Measurements from ENCODE around the gene AUTS2.

AUTS2 gene

GRCh38 chr7:70598976-70599375 lies 1000.7 kb downstream of the AUTS2 start:
- no peaks in the 10 kb centered on the region for H3K9me3 ChIP-seq (ENCODE audit: control insufficient read depth, low read length)
- no peaks in the 10 kb centered on the region for H3K36me3 ChIP-seq (ENCODE audit: control insufficient read depth, insufficient read depth, low read length)
- no peak overlapping the region for H3K27ac ChIP-seq (ENCODE audit: insufficient read depth, low read length, poor library complexity, severe bottlenecking)
- no peak overlapping the region for H3K4me3 ChIP-seq (ENCODE audit: insufficient read depth, low read depth, low read length, poor library complexity, severe bottlenecking)
- no peaks in the 10 kb centered on the region for H3K27me3 ChIP-seq (replicated peaks; ENCODE audit: control insufficient read depth, insufficient read depth, low read length, poor library complexity, severe bottlenecking)
- DNase-seq = no peak
- H3K4me1 ChIP-seq (ENCODE audit: control insufficient read depth, insufficient read depth, low read length, poor library complexity, severe bottlenecking) = no peaks in the 10 kb centered on the region

GRCh38 chr7:70599446-70600190 lies 1001.3 kb downstream of the AUTS2 start:
- no peaks in the 10 kb centered on the region for H3K27me3 ChIP-seq (replicated peaks; ENCODE audit: control insufficient read depth, insufficient read depth, low read length, poor library complexity, severe bottlenecking)
- H3K9me3 ChIP-seq (ENCODE audit: control insufficient read depth, low read length) = no peaks in the 10 kb centered on the region
- H3K4me1 ChIP-seq (ENCODE audit: control insufficient read depth, insufficient read depth, low read length, poor library complexity, severe bottlenecking) = no peaks in the 10 kb centered on the region
- no peak overlapping the region for H3K27ac ChIP-seq (ENCODE audit: insufficient read depth, low read length, poor library complexity, severe bottlenecking)
- H3K4me3 ChIP-seq (ENCODE audit: insufficient read depth, low read depth, low read length, poor library complexity, severe bottlenecking) = no peak overlapping the region
- H3K36me3 ChIP-seq (ENCODE audit: control insufficient read depth, insufficient read depth, low read length) = no peaks in the 10 kb centered on the region
- no peak for DNase-seq

- no peaks in the 10 kb centered on the region for H3K4me1 ChIP-seq (ENCODE audit: control insufficient read depth, insufficient read depth, low read length, poor library complexity, severe bottlenecking)
- H3K36me3 ChIP-seq (ENCODE audit: control insufficient read depth, insufficient read depth, low read length) = no peaks in the 10 kb centered on the region
- no peaks in the 10 kb centered on the region for H3K9me3 ChIP-seq (ENCODE audit: control insufficient read depth, low read length)
- no peak overlapping the region for H3K4me3 ChIP-seq (ENCODE audit: insufficient read depth, low read depth, low read length, poor library complexity, severe bottlenecking)
- H3K27ac ChIP-seq (ENCODE audit: insufficient read depth, low read length, poor library complexity, severe bottlenecking) = no peak overlapping the region
- no peaks in the 10 kb centered on the region for H3K27me3 ChIP-seq (replicated peaks; ENCODE audit: control insufficient read depth, insufficient read depth, low read length, poor library complexity, severe bottlenecking)
- no peak for DNase-seq
Observed at GRCh38 chr7:70600993-70601392, 1002.7 kb downstream of the AUTS2 start.

GRCh38 chr7:70602117-70602516 lies 1003.8 kb downstream of the AUTS2 start:
- no peak overlapping the region for H3K27ac ChIP-seq (ENCODE audit: insufficient read depth, low read length, poor library complexity, severe bottlenecking)
- DNase-seq = no peak
- no peaks in the 10 kb centered on the region for H3K9me3 ChIP-seq (ENCODE audit: control insufficient read depth, low read length)
- no peaks in the 10 kb centered on the region for H3K27me3 ChIP-seq (replicated peaks; ENCODE audit: control insufficient read depth, insufficient read depth, low read length, poor library complexity, severe bottlenecking)
- no peaks in the 10 kb centered on the region for H3K4me1 ChIP-seq (ENCODE audit: control insufficient read depth, insufficient read depth, low read length, poor library complexity, severe bottlenecking)
- no peak overlapping the region for H3K4me3 ChIP-seq (ENCODE audit: insufficient read depth, low read depth, low read length, poor library complexity, severe bottlenecking)
- no peaks in the 10 kb centered on the region for H3K36me3 ChIP-seq (ENCODE audit: control insufficient read depth, insufficient read depth, low read length)

GRCh38 chr7:70607281-70607680 lies 1009.0 kb downstream of the AUTS2 start:
- DNase-seq = no peak
- H3K27ac ChIP-seq (ENCODE audit: insufficient read depth, low read length, poor library complexity, severe bottlenecking) = no peak overlapping the region
- no peak overlapping the region for H3K4me3 ChIP-seq (ENCODE audit: insufficient read depth, low read depth, low read length, poor library complexity, severe bottlenecking)
- H3K9me3 ChIP-seq (ENCODE audit: control insufficient read depth, low read length) = no peaks in the 10 kb centered on the region
- H3K4me1 ChIP-seq (ENCODE audit: control insufficient read depth, insufficient read depth, low read length, poor library complexity, severe bottlenecking) = no peaks in the 10 kb centered on the region
- H3K27me3 ChIP-seq (replicated peaks; ENCODE audit: control insufficient read depth, insufficient read depth, low read length, poor library complexity, severe bottlenecking) = no peaks in the 10 kb centered on the region
- no peaks in the 10 kb centered on the region for H3K36me3 ChIP-seq (ENCODE audit: control insufficient read depth, insufficient read depth, low read length)

GRCh38 chr7:70607759-70608158 lies 1009.5 kb downstream of the AUTS2 start:
- Histone ChIP-seq H3K36me3 (ENCODE audit: control insufficient read depth, insufficient read depth, low read length) (no peaks in the 10 kb centered on the region), H3K9me3 (ENCODE audit: control insufficient read depth, low read length) (no peaks in the 10 kb centered on the region), H3K27ac (ENCODE audit: insufficient read depth, low read length, poor library complexity, severe bottlenecking) (no peak overlapping the region), H3K27me3 (replicated peaks; ENCODE audit: control insufficient read depth, insufficient read depth, low read length, poor library complexity, severe bottlenecking) (no peaks in the 10 kb centered on the region), H3K4me1 (ENCODE audit: control insufficient read depth, insufficient read depth, low read length, poor library complexity, severe bottlenecking) (no peaks in the 10 kb centered on the region), H3K4me3 (ENCODE audit: insufficient read depth, low read depth, low read length, poor library complexity, severe bottlenecking) (no peak overlapping the region)
- no peak for DNase-seq

- H3K9me3 ChIP-seq (ENCODE audit: control insufficient read depth, low read length) = no peaks in the 10 kb centered on the region
- H3K4me1 ChIP-seq (ENCODE audit: control insufficient read depth, insufficient read depth, low read length, poor library complexity, severe bottlenecking) = no peaks in the 10 kb centered on the region
- no peak for DNase-seq
- H3K27ac ChIP-seq (ENCODE audit: insufficient read depth, low read length, poor library complexity, severe bottlenecking) = no peak overlapping the region
- no peaks in the 10 kb centered on the region for H3K27me3 ChIP-seq (replicated peaks; ENCODE audit: control insufficient read depth, insufficient read depth, low read length, poor library complexity, severe bottlenecking)
- H3K4me3 ChIP-seq (ENCODE audit: insufficient read depth, low read depth, low read length, poor library complexity, severe bottlenecking) = no peak overlapping the region
- no peaks in the 10 kb centered on the region for H3K36me3 ChIP-seq (ENCODE audit: control insufficient read depth, insufficient read depth, low read length)
Observed at GRCh38 chr7:70608229-70608628, 1010.0 kb downstream of the AUTS2 start.

- Histone ChIP-seq H3K27me3 (replicated peaks; ENCODE audit: control insufficient read depth, insufficient read depth, low read length, poor library complexity, severe bottlenecking) (no peaks in the 10 kb centered on the region), H3K36me3 (ENCODE audit: control insufficient read depth, insufficient read depth, low read length) (no peaks in the 10 kb centered on the region), H3K27ac (ENCODE audit: insufficient read depth, low read length, poor library complexity, severe bottlenecking) (no peak overlapping the region), H3K4me3 (ENCODE audit: insufficient read depth, low read depth, low read length, poor library complexity, severe bottlenecking) (no peak overlapping the region), H3K9me3 (ENCODE audit: control insufficient read depth, low read length) (no peaks in the 10 kb centered on the region), H3K4me1 (ENCODE audit: control insufficient read depth, insufficient read depth, low read length, poor library complexity, severe bottlenecking) (no peaks in the 10 kb centered on the region)
- no peak for DNase-seq
Observed at GRCh38 chr7:70612811-70613210, 1014.5 kb downstream of the AUTS2 start.

GRCh38 chr7:70614237-70615045 lies 1016.2 kb downstream of the AUTS2 start:
- no peaks in the 10 kb centered on the region for H3K36me3 ChIP-seq (ENCODE audit: control insufficient read depth, insufficient read depth, low read length)
- DNase-seq = no peak
- H3K27ac ChIP-seq (ENCODE audit: insufficient read depth, low read length, poor library complexity, severe bottlenecking) = no peak overlapping the region
- no peak overlapping the region for H3K4me3 ChIP-seq (ENCODE audit: insufficient read depth, low read depth, low read length, poor library complexity, severe bottlenecking)
- no peaks in the 10 kb centered on the region for H3K9me3 ChIP-seq (ENCODE audit: control insufficient read depth, low read length)
- H3K27me3 ChIP-seq (replicated peaks; ENCODE audit: control insufficient read depth, insufficient read depth, low read length, poor library complexity, severe bottlenecking) = no peaks in the 10 kb centered on the region
- H3K4me1 ChIP-seq (ENCODE audit: control insufficient read depth, insufficient read depth, low read length, poor library complexity, severe bottlenecking) = no peaks in the 10 kb centered on the region

GRCh38 chr7:70615066-70615606 lies 1016.9 kb downstream of the AUTS2 start:
- Histone ChIP-seq H3K4me3 (ENCODE audit: insufficient read depth, low read depth, low read length, poor library complexity, severe bottlenecking) (no peak overlapping the region), H3K9me3 (ENCODE audit: control insufficient read depth, low read length) (no peaks in the 10 kb centered on the region), H3K27me3 (replicated peaks; ENCODE audit: control insufficient read depth, insufficient read depth, low read length, poor library complexity, severe bottlenecking) (no peaks in the 10 kb centered on the region), H3K27ac (ENCODE audit: insufficient read depth, low read length, poor library complexity, severe bottlenecking) (no peak overlapping the region), H3K36me3 (ENCODE audit: control insufficient read depth, insufficient read depth, low read length) (no peaks in the 10 kb centered on the region), H3K4me1 (ENCODE audit: control insufficient read depth, insufficient read depth, low read length, poor library complexity, severe bottlenecking) (no peaks in the 10 kb centered on the region)
- no peak for DNase-seq
